ENCODE results near the gene FAM120C. TPM values are rescaled to one million over a fixed set of nuclear protein-coding genes. Genes with fewer than 3 reads are reported as not detected.

The FAM120C gene
- total RNA-seq, 1 donor from 2014 or later: 7.3 TPM

GRCh38 chrX:54093159-54093558 is 89.9 kb downstream of the FAM120C start:
- Mint-ChIP-seq H3K27me3 (ENCODE audit: low read depth) (no peaks in the 10 kb centered on the region), H3K27ac (ENCODE audit: unreplicated experiment) (peak overlapping the region; percentile 72), H3K9me3 (ENCODE audit: low read depth) (no peaks in the 10 kb centered on the region)

GRCh38 chrX:54090880-54091279 is 92.2 kb downstream of the FAM120C start:
- DNase-seq (ENCODE audit: low spot score): no peak
- H3K36me3 Mint-ChIP-seq (ENCODE audit: low read depth): peaks cover 4% of the 10 kb centered on the region
- no peaks in the 10 kb centered on the region for H3K9me3 Mint-ChIP-seq (ENCODE audit: low read depth)
- no peaks in the 10 kb centered on the region for H3K27me3 Mint-ChIP-seq (ENCODE audit: low read depth)
- H3K4me3 Mint-ChIP-seq (ENCODE audit: unreplicated experiment): no peak overlapping the region
- H3K4me1 Mint-ChIP-seq (ENCODE audit: low read depth): peaks cover 12% of the 10 kb centered on the region
- H3K27ac Mint-ChIP-seq (ENCODE audit: unreplicated experiment): no peak overlapping the region
- no peak for TF ChIP-seq CTCF (IDR thresholded peaks at IDR 0.05)

More at GRCh38 chrX:54093159-54093558, 89.9 kb downstream of the FAM120C start:
- no peak for TF ChIP-seq CTCF (IDR thresholded peaks at IDR 0.05)
- no peak for DNase-seq (ENCODE audit: low spot score)
- no peak overlapping the region for H3K4me3 Mint-ChIP-seq (ENCODE audit: unreplicated experiment)
- H3K4me1 Mint-ChIP-seq (ENCODE audit: low read depth): peaks cover 12% of the 10 kb centered on the region
- no peaks in the 10 kb centered on the region for H3K36me3 Mint-ChIP-seq (ENCODE audit: low read depth)

- TF ChIP-seq CTCF (IDR thresholded peaks at IDR 0.05): no peak
- Mint-ChIP-seq H3K9me3 (ENCODE audit: low read depth) (no peaks in the 10 kb centered on the region), H3K36me3 (ENCODE audit: low read depth) (peaks cover 6% of the 10 kb centered on the region), H3K27me3 (ENCODE audit: low read depth) (no peaks in the 10 kb centered on the region), H3K4me3 (ENCODE audit: unreplicated experiment) (no peak overlapping the region), H3K27ac (ENCODE audit: unreplicated experiment) (no peak overlapping the region), H3K4me1 (ENCODE audit: low read depth) (peaks cover 12% of the 10 kb centered on the region)
- DNase-seq (ENCODE audit: low spot score): no peak
These were observed 93.9 kb downstream of the FAM120C start for GRCh38 chrX:54089191-54089590.

- Mint-ChIP-seq H3K27me3 (ENCODE audit: low read depth) (no peaks in the 10 kb centered on the region), H3K4me3 (ENCODE audit: unreplicated experiment) (no peak overlapping the region), H3K36me3 (ENCODE audit: low read depth) (peaks cover 6% of the 10 kb centered on the region), H3K4me1 (ENCODE audit: low read depth) (peaks cover 5% of the 10 kb centered on the region), H3K27ac (ENCODE audit: unreplicated experiment) (no peak overlapping the region), H3K9me3 (ENCODE audit: low read depth) (no peaks in the 10 kb centered on the region)
- TF ChIP-seq CTCF (IDR thresholded peaks at IDR 0.05): no peak
- no peak for DNase-seq (ENCODE audit: low spot score)
These were observed 95.4 kb downstream of the FAM120C start for GRCh38 chrX:54087661-54088060.

GRCh38 chrX:54085666-54086065 is 97.4 kb downstream of the FAM120C start:
- peaks cover 5% of the 10 kb centered on the region for H3K4me1 Mint-ChIP-seq (ENCODE audit: low read depth)
- no peak for TF ChIP-seq CTCF (IDR thresholded peaks at IDR 0.05)
- DNase-seq (ENCODE audit: low spot score): no peak
- H3K27me3 Mint-ChIP-seq (ENCODE audit: low read depth): no peaks in the 10 kb centered on the region
- H3K27ac Mint-ChIP-seq (ENCODE audit: unreplicated experiment): no peak overlapping the region
- no peak overlapping the region for H3K4me3 Mint-ChIP-seq (ENCODE audit: unreplicated experiment)
- peaks cover 6% of the 10 kb centered on the region for H3K36me3 Mint-ChIP-seq (ENCODE audit: low read depth)
- H3K9me3 Mint-ChIP-seq (ENCODE audit: low read depth): no peaks in the 10 kb centered on the region

Measured in chondrocyte (in vitro differentiated cells).